PC-3 (cell line): ENCODE results near the gene FCSK. TPM values are rescaled to one million over a fixed set of nuclear protein-coding genes. Genes with fewer than 3 reads are reported as not detected.

Experiments
- ATAC-seq: fragments of 200-7000 bp; cut with Tn5 transposase; 2 replicates; pipeline ENCODE4 v1.9.1; 2020; ENCODE audit warnings: mild to moderate bottlenecking, moderate library complexity
- BruUV-seq: library from RNA; stranded (reverse); fragments of 400-500 nt; replicated peaks from 2 replicates; lab custom pipeline; 2021; lab: Mats Ljungman, UMichigan
- CTCF ChIA-PET: fragments of 300-600 bp; sonication (Branson Sonifier 250); formaldehyde crosslinking; loops from one replicate; lab custom pipeline; 2022; ENCODE audit warnings: antibody characterized with exemption; lab: Charles Lee
- POLR2A ChIA-PET: fragments of 300-600 bp; sonication (Branson Sonifier 250); formaldehyde crosslinking; loops from one replicate; lab custom pipeline; 2022; ENCODE audit warnings: antibody characterized with exemption; ENCODE audit not compliant: unreplicated experiment; lab: Charles Lee
- DNase-seq: peaks from one replicate; pipeline ENCODE4 v3.0.0-alpha.2; 2015
- H2AFZ ChIP-seq: fragments of 300-600 bp; sonication (generic); 2 replicates; pipeline ENCODE4 v1.6.0; 2016; ENCODE audit warnings: antibody characterized with exemption, low read length
- H3F3A ChIP-seq: fragments of 300-600 bp; sonication (generic); one replicate; pipeline ENCODE4 v1.6.0; 2017; ENCODE audit warnings: antibody characterized with exemption, low read length, control low read depth, mild to moderate bottlenecking; ENCODE audit not compliant: unreplicated experiment
- H3K27ac ChIP-seq: fragments of 300-600 bp; sonication (generic); 2 replicates; pipeline ENCODE4 v1.5.1; 2016; ENCODE audit warnings: mild to moderate bottlenecking, low read length
- H3K27me3 ChIP-seq: fragments of 300-600 bp; sonication (generic); 2 replicates; pipeline ENCODE4 v1.6.1; 2016; ENCODE audit warnings: low read length, mixed read lengths
- H3K36me3 ChIP-seq: fragments of 300-600 bp; sonication (generic); 2 replicates; pipeline ENCODE4 v1.6.1; 2016; ENCODE audit warnings: low read depth, mixed run types, low read length, mixed read lengths
- H3K4me1 ChIP-seq: fragments of 300-600 bp; sonication (generic); 2 replicates; pipeline ENCODE4 v1.5.1; 2016; ENCODE audit warnings: low read length; ENCODE audit not compliant: insufficient read depth
- H3K4me2 ChIP-seq: fragments of 300-600 bp; sonication (generic); 2 replicates; pipeline ENCODE4 v1.6.0; 2016; ENCODE audit warnings: low read length
- H3K4me3 ChIP-seq: fragments of 300-600 bp; sonication (generic); 2 replicates; pipeline ENCODE4 v1.5.1; 2016; ENCODE audit warnings: mild to moderate bottlenecking, low read length, mixed read lengths
- H3K79me2 ChIP-seq: fragments of 300-600 bp; sonication (generic); 2 replicates; pipeline ENCODE4 v1.6.1; 2017; ENCODE audit warnings: low read length, mixed read lengths
- H3K9ac ChIP-seq: fragments of 300-600 bp; sonication (generic); 2 replicates; pipeline ENCODE4 v1.6.0; 2016; ENCODE audit warnings: mild to moderate bottlenecking, low read length
- H3K9me2 ChIP-seq: fragments of 300-600 bp; sonication (generic); replicated peaks from 2 replicates; pipeline ENCODE4 v1.6.1; 2016; ENCODE audit warnings: mixed run types, low read length, mixed read lengths
- H3K9me3 ChIP-seq: fragments of 300-600 bp; sonication (generic); 2 replicates; pipeline ENCODE4 v1.6.1; 2016; ENCODE audit warnings: low read length, mixed read lengths
- H4K20me1 ChIP-seq: fragments of 300-600 bp; sonication (generic); 2 replicates; pipeline ENCODE4 v1.6.1; 2016; ENCODE audit warnings: low read length, mixed read lengths
- CTCF ChIP-seq: fragments of 300-600 bp; sonication (generic); conservative IDR thresholded peaks from 2 replicates; pipeline ENCODE4 v1.5.1; 2017; ENCODE audit warnings: antibody characterized with exemption, low read depth, mild to moderate bottlenecking, low read length
- EZH2 ChIP-seq: fragments of 300-600 bp; sonication (generic); IDR thresholded peaks from one replicate; pipeline ENCODE4 v1.6.1; 2017; ENCODE audit warnings: antibody characterized with exemption, mild to moderate bottlenecking, low read length; ENCODE audit not compliant: unreplicated experiment
- EZH2phosphoT487 ChIP-seq: fragments of 300-600 bp; sonication (generic); IDR thresholded peaks from 2 replicates; pipeline ENCODE4 v1.6.1; 2018; ENCODE audit warnings: mild to moderate bottlenecking, antibody characterized with exemption, low read length, borderline replicate concordance
- intact Hi-C: fragments of 100-400 bp; cut with micrococcal nuclease; formaldehyde crosslinking; loops from 2 replicates; pipeline ENCODE4 v1.9.0; 2023
- total RNA-seq: library from RNA; depleted of rRNA; stranded (reverse); fragments of >200 nt; gene quantifications from 2 replicates; pipeline ENCODE4 v1.2.3, GENCODE V29; 2014

The FCSK gene
- total RNA-seq, 1 experiment from 2014 or later, result 11.7 TPM

GRCh38 chr16:70494202-70494770 is 39.9 kb downstream of the FCSK start:
- POLR2A ChIA-PET, result no interaction called here
- Histone ChIP-seq H4K20me1 (no peaks in the 10 kb centered on the region), H2AFZ (no peak overlapping the region), H3K36me3 (peaks cover 4% of the 10 kb centered on the region; the same call in 1 of the 2 replicates), H3F3A (no peaks in the 10 kb centered on the region), H3K9me2 (no peaks in the 10 kb centered on the region), H3K79me2 (no peaks in the 10 kb centered on the region), H3K4me2 (no peak overlapping the region), H3K9ac (no peak overlapping the region), H3K27ac (no peak overlapping the region), H3K9me3 (no peaks in the 10 kb centered on the region), H3K4me1 (no peaks in the 10 kb centered on the region), H3K4me3 (no peak overlapping the region), H3K27me3 (no peaks in the 10 kb centered on the region)
- no TSS peak for BruUV-seq
- CTCF ChIA-PET, result no interaction called here
- DNase-seq, result no peak
- ATAC-seq, result no peak
- TF ChIP-seq CTCF, result no peak
- no peak for TF ChIP-seq EZH2
- no peak for TF ChIP-seq EZH2phosphoT487
- intact Hi-C loops, result no loop called here

- intact Hi-C loops, result no loop called here
- no peaks in the 10 kb centered on the region for H3F3A ChIP-seq
- ChIA-PET POLR2A (no interaction called here), CTCF (no interaction called here)
- H3K9me2 ChIP-seq, result no peaks in the 10 kb centered on the region
- H3K9me3 ChIP-seq, result no peaks in the 10 kb centered on the region
- H3K36me3 ChIP-seq, result peaks cover 4% of the 10 kb centered on the region; the same call in 1 of the 2 replicates
- H2AFZ ChIP-seq, result no peak overlapping the region
- no peak overlapping the region for H3K27ac ChIP-seq
- H3K9ac ChIP-seq, result no peak overlapping the region
- no peak overlapping the region for H3K4me2 ChIP-seq
- no peak overlapping the region for H3K4me3 ChIP-seq
- DNase-seq (no peak), ATAC-seq (no peak)
- H3K4me1 ChIP-seq, result no peaks in the 10 kb centered on the region
- TF ChIP-seq EZH2 (no peak), EZH2phosphoT487 (no peak), CTCF (no peak)
- H3K27me3 ChIP-seq, result no peaks in the 10 kb centered on the region
- no peaks in the 10 kb centered on the region for H3K79me2 ChIP-seq
- H4K20me1 ChIP-seq, result no peaks in the 10 kb centered on the region
- BruUV-seq, result no TSS peak
Observed at GRCh38 chr16:70494777-70495176, 40.4 kb downstream of the FCSK start.

GRCh38 chr16:70495425-70496182 is 41.2 kb downstream of the FCSK start:
- intact Hi-C loops, result no loop called here
- BruUV-seq, result no TSS peak
- Histone ChIP-seq H2AFZ (no peak overlapping the region), H3K9ac (no peak overlapping the region), H3K79me2 (no peaks in the 10 kb centered on the region), H3K4me1 (no peaks in the 10 kb centered on the region), H3K4me2 (no peak overlapping the region), H3K27ac (no peak overlapping the region), H3K9me2 (no peaks in the 10 kb centered on the region), H4K20me1 (no peaks in the 10 kb centered on the region), H3K9me3 (no peaks in the 10 kb centered on the region), H3K27me3 (no peaks in the 10 kb centered on the region), H3K36me3 (peaks cover 4% of the 10 kb centered on the region; the same call in 1 of the 2 replicates), H3F3A (no peaks in the 10 kb centered on the region), H3K4me3 (no peak overlapping the region)
- ChIA-PET CTCF (no interaction called here), POLR2A (no interaction called here)
- TF ChIP-seq CTCF (no peak), EZH2phosphoT487 (no peak), EZH2 (no peak)
- ATAC-seq (no peak), DNase-seq (no peak)
